Measurements from ENCODE around the gene SMARCA4.
"Not testable (repeated sequence)": the region's sequence is repeated elsewhere in the genome, so short reads cannot be mapped to it uniquely, and the experiment has no call there.

The SMARCA4 gene

DNA sequence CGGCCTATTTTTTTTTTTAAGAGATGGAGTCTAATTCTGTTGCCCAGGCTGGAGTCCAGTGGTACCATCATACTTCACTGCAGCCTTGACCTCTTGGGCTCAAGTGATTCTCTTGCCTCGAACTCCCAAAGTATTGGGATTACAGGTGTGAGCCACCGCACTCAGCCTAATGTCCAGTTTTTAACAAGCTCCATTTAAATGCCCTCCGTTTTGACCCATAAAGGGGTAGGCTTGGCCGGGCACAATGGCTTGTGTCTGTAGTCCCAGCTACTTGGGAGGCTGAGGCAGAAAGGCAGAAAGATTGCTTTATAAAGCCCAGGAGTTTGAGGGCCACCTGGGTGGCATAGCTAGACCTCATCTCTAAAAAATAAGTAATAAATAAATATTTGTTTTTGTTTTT, 140.2 kb downstream of the SMARCA4 start:
- no peak overlapping the region for H3K4me3 ChIP-seq (ENCODE audit: low read depth, low read length)
- TF ChIP-seq, protein P1, sequence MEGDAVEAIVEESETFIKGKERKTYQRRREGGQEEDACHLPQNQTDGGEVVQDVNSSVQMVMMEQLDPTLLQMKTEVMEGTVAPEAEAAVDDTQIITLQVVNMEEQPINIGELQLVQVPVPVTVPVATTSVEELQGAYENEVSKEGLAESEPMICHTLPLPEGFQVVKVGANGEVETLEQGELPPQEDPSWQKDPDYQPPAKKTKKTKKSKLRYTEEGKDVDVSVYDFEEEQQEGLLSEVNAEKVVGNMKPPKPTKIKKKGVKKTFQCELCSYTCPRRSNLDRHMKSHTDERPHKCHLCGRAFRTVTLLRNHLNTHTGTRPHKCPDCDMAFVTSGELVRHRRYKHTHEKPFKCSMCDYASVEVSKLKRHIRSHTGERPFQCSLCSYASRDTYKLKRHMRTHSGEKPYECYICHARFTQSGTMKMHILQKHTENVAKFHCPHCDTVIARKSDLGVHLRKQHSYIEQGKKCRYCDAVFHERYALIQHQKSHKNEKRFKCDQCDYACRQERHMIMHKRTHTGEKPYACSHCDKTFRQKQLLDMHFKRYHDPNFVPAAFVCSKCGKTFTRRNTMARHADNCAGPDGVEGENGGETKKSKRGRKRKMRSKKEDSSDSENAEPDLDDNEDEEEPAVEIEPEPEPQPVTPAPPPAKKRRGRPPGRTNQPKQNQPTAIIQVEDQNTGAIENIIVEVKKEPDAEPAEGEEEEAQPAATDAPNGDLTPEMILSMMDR (IDR thresholded peaks at IDR 0.05; ENCODE audit: low read depth, low read length), result no peak

DNA sequence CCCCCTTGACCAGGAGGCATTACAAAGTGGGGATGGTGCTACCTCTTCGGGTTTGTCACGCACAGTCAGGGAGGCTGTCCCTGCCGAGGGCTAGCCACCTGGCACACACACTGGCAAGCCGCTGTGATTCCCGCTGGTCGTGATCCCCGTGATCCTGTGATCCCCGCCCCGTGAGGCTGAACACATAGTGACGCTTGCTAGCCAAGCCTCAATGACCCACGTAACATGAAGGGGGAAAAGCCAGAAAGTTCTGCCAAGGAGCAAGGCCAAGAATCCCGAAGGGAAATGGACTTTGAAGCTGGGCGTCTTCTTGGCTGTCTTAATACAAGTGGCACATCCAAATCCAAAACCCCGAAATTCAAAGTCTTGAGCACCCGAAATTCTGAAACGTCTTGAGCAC, 142.1 kb downstream of the SMARCA4 start:
- TF ChIP-seq, protein P1 (IDR thresholded peaks at IDR 0.05; ENCODE audit: low read depth, low read length), result no peak
- H3K4me3 ChIP-seq (ENCODE audit: low read depth, low read length), result no peak overlapping the region

DNA sequence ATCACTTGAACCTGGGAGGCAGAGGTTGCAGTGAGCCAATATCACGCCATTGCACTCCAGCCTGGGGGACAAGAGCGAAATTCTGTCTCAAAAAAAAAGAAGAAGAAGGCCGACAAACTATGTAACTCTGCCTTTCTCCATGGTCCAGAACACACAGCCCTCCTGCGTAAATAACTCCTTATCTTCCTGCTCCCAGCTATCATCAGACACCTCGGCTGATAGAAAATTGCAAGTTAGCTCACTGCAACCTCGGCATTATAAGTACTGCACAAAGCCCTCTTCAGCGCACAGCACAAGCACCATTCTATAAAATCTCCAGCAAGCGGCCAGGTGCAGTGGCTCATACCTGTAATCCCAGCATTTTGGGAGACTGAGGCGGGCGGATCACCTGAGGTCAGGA, 142.8 kb downstream of the SMARCA4 start:
- H3K4me3 ChIP-seq (ENCODE audit: low read depth, low read length), result not testable (repeated sequence)

DNA sequence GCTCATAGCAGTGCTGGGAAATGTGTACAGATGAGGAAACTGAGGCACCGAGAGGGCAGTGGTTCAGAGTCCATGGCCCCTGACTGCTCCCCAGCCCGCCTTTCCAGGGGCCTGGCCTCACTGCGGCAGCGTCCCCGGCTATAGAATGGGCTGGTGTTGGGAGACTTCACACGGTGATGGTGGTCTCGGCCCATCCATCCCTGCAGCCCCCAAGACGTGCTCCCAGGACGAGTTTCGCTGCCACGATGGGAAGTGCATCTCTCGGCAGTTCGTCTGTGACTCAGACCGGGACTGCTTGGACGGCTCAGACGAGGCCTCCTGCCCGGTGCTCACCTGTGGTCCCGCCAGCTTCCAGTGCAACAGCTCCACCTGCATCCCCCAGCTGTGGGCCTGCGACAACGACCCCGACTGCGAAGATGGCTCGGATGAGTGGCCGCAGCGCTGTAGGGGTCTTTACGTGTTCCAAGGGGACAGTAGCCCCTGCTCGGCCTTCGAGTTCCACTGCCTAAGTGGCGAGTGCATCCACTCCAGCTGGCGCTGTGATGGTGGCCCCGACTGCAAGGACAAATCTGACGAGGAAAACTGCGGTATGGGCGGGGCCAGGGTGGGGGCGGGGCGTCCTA, 144.3 kb downstream of the SMARCA4 start:
- TF ChIP-seq, protein P1 (IDR thresholded peaks at IDR 0.05; ENCODE audit: low read depth, low read length), result no peak
- H3K4me3 ChIP-seq (ENCODE audit: low read depth, low read length), result no peak overlapping the region

DNA sequence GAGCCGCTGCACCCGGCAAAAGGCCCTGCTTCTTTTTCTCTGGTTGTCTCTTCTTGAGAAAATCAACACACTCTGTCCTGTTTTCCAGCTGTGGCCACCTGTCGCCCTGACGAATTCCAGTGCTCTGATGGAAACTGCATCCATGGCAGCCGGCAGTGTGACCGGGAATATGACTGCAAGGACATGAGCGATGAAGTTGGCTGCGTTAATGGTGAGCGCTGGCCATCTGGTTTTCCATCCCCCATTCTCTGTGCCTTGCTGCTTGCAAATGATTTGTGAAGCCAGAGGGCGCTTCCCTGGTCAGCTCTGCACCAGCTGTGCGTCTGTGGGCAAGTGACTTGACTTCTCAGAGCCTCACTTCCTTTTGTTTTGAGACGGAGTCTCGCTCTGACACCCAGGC, 145.6 kb downstream of the SMARCA4 start:
- TF ChIP-seq, protein P1 (IDR thresholded peaks at IDR 0.05; ENCODE audit: low read depth, low read length), result no peak
- H3K4me3 ChIP-seq (ENCODE audit: low read depth, low read length), result no peak overlapping the region

DNA sequence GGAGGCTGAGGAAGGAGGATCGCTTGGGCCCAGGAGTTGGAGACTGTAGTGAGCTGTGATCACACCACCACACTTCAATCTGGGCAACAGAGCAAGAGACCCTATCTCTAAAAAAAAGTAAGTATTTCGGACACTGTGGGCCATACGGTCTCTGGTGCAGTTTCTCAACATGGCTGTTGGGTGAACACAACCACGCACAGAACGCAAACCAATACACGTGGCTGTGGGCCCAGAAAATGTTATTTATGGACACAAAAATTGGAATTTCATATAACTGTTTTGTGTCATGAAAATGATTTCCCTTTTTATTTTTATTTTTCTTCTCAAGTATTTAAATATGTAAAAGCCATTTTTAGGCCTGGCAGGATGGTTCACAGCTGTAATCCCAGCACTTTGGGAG, 147.9 kb downstream of the SMARCA4 start:
- H3K4me3 ChIP-seq (ENCODE audit: low read depth, low read length), result no peak overlapping the region
- TF ChIP-seq, protein P1 (IDR thresholded peaks at IDR 0.05; ENCODE audit: low read depth, low read length), result no peak

DNA sequence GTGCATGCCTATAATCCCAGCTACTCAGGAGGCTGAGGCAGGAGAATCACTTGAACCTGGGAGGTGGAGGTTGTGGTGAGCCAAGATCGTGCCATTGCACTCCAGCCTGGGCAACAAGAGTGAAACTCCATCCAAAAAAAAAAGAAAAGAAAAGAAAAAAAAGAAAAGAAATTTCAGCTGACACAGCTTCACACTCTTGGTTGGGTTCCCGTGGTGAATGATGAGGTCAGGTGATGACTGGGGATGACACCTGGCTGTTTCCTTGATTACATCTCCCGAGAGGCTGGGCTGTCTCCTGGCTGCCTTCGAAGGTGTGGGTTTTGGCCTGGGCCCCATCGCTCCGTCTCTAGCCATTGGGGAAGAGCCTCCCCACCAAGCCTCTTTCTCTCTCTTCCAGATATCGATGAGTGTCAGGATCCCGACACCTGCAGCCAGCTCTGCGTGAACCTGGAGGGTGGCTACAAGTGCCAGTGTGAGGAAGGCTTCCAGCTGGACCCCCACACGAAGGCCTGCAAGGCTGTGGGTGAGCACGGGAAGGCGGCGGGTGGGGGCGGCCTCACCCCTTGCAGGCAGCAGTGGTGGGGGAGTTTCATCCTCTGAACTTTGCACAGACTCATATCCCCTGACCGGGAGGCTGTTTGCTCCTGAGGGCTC, 150.4 kb downstream of the SMARCA4 start:
- no peak overlapping the region for H3K4me3 ChIP-seq (ENCODE audit: low read depth, low read length)
- TF ChIP-seq, protein P1 (IDR thresholded peaks at IDR 0.05; ENCODE audit: low read depth, low read length), result no peak

DNA sequence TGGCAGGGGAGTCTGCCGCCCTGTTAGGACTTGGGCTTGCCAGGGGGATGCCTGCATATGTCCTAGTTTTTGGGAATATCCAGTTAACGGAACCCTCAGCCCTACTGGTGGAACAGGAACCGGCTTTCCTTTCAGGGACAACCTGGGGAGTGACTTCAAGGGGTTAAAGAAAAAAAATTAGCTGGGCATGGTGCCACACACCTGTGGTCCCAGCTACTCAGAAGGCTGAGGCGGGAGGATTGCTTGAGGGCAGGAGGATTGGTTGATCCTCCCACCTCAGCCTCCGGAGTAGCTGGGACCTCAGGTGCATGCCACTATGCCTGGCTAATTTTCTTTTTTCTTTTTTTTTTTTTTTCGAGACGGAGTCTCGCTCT, 150.9 kb downstream of the SMARCA4 start:
- TF ChIP-seq, protein P1 (IDR thresholded peaks at IDR 0.05; ENCODE audit: low read depth, low read length), result no peak

More for the DNA sequence above, 150.9 kb downstream of the SMARCA4 start:
- H3K4me3 ChIP-seq (ENCODE audit: low read depth, low read length), result no peak overlapping the region
